ENCODE measurements around the gene GUCY2C. TPM values are rescaled to one million over a fixed set of nuclear protein-coding genes. Genes with fewer than 3 reads are reported as not detected.

GUCY2C gene
- total RNA-seq, 1 experiment from 2014 or later = not detected

DNA sequence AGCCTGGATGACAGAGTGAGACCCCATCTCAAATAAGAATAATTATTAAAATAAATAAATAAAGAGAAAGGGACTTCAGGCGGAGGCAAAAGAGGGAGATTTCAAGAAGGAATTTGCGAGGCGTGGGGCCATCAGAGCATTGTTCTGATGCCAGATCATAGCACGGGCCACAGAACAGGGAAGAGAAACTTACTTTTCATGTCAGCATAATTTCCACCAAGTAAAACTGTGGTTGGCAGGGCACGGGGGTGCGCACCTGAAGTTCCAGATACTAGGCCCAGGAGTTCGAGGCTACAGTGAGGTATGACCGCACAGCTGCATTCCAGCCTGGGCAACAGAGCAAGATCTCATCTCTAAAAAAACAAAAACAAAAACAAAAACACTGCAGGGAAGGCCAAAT, 117.8 kb downstream of the GUCY2C start:
- Histone ChIP-seq H3K9me3 (replicated peaks) (no peaks in the 10 kb centered on the region), H3K4me3 (no peak overlapping the region), H3K36me3 (no peaks in the 10 kb centered on the region; the same call in 1 of the 2 replicates), H3K4me1 (no peaks in the 10 kb centered on the region), H3K27me3 (no peaks in the 10 kb centered on the region), H3K27ac (no peak overlapping the region)
- no peak for DNase-seq

DNA sequence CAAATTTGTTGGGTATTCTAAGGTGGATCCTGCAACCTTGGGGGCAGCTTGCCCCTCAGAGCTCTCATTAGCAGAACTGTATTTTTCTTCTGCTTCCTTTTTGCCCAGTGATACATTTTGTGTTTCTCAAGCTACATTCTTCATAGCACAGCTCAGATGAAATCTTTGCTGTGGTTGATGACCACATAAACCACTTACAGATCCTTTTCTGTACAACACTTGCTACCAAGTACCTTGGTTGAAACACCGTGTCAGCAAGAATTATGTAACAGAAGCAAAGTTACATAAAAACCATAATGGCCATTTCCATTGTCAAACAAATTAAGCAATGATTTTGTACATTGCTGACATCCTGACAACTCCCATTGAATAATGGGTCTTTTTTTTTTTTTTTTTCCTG, 119.1 kb downstream of the GUCY2C start:
- no peaks in the 10 kb centered on the region for H3K4me1 ChIP-seq
- H3K4me3 ChIP-seq = no peak overlapping the region
- H3K9me3 ChIP-seq (replicated peaks) = no peaks in the 10 kb centered on the region
- H3K36me3 ChIP-seq = no peaks in the 10 kb centered on the region; the same call in 1 of the 2 replicates
- no peaks in the 10 kb centered on the region for H3K27me3 ChIP-seq
- no peak overlapping the region for H3K27ac ChIP-seq
- DNase-seq = no peak

DNA sequence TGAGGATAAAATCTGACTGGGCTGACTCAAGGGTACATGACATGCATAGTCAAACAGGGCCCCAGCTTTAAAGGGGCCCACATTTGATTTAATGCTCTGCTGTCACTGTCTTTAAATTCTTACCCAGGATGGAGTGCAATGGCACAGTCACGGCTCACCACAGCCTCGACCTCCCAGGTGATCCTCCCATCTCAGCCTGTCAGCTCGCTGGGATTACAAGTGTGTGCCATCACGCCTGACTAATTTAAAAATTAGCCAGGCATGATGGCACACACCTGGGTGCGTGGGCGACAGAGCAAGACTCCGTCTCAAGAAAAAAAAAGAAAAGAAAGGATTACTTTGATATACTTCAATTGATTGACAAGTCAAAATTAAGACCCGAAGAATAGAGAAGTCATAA, 119.5 kb downstream of the GUCY2C start:
- DNase-seq = no peak

DNA sequence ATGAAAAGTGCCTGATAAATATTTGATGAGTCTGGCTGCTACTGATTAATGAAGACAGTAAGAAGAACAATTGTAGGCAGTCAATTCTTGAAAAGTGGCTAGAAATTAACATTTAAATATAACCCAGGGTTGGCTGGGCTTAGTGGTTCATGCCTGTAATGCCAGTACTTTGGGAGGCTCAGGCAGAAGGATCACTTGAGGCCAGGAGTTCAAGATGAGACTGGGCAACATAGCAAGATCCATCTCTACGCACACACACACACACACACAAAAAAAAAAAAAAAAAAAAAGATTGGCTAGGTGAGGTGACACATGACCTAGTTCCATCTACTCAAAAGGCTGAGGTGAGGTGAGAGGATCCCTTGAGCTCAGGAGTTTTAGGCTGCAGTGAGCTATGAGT, 120.8 kb downstream of the GUCY2C start:
- Histone ChIP-seq H3K9me3 (replicated peaks) (no peaks in the 10 kb centered on the region), H3K4me1 (no peaks in the 10 kb centered on the region), H3K27ac (no peak overlapping the region), H3K27me3 (no peaks in the 10 kb centered on the region), H3K4me3 (no peak overlapping the region), H3K36me3 (no peaks in the 10 kb centered on the region; the same call in 1 of the 2 replicates)
- DNase-seq = no peak

More for the DNA sequence above, 119.5 kb downstream of the GUCY2C start:
- H3K9me3 ChIP-seq (replicated peaks) = no peaks in the 10 kb centered on the region
- no peaks in the 10 kb centered on the region for H3K4me1 ChIP-seq
- no peaks in the 10 kb centered on the region; the same call in 1 of the 2 replicates for H3K36me3 ChIP-seq
- H3K4me3 ChIP-seq = no peak overlapping the region
- no peaks in the 10 kb centered on the region for H3K27me3 ChIP-seq
- H3K27ac ChIP-seq = no peak overlapping the region

DNA sequence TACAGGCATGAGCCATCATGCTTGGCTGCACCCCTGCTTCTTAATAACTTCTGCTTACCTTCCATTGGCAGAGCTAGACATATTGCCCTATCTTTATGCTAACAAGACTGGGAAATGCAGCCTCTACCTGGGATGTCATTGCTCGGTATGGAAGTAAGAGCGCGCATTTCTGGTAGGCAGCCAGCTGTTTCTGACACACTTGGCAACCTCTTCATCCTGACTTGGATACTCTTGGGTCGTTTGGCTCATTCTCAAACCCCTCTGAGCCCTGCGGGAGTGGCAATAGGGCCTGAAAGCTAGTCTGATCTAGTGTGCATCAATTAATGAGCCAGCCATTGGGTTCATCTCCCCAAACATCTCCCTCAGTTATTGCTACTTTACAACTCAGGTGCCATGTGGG, 123.3 kb downstream of the GUCY2C start:
- H3K36me3 ChIP-seq = no peaks in the 10 kb centered on the region
- H3K9me3 ChIP-seq (replicated peaks) = no peaks in the 10 kb centered on the region
- H3K27me3 ChIP-seq = no peaks in the 10 kb centered on the region
- no peak overlapping the region for H3K27ac ChIP-seq
- H3K4me1 ChIP-seq = no peaks in the 10 kb centered on the region
- no peak for DNase-seq
- H3K4me3 ChIP-seq = no peak overlapping the region

DNA sequence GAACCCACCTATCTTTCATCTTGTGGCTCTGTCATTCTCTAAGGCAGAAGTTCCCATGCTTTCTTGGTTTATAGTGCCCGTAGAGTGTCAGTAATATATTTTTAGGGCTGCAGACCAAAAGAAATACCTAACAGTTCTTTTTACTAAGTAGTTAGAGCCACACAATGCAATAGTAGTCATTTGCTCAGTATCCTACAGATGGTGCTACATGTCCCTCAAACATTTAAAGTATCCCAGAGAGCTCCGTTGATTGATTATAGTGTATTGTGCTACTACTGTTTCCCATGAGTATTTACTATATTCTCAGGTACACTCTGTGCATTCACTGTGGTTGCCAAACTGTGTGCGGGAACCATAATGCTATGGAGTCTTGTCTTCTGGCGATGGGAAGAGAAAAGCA, 124.0 kb downstream of the GUCY2C start:
- no peak for DNase-seq
- Histone ChIP-seq H3K27ac (no peak overlapping the region), H3K9me3 (replicated peaks) (no peaks in the 10 kb centered on the region), H3K4me3 (no peak overlapping the region), H3K36me3 (no peaks in the 10 kb centered on the region), H3K4me1 (no peaks in the 10 kb centered on the region), H3K27me3 (no peaks in the 10 kb centered on the region)

DNA sequence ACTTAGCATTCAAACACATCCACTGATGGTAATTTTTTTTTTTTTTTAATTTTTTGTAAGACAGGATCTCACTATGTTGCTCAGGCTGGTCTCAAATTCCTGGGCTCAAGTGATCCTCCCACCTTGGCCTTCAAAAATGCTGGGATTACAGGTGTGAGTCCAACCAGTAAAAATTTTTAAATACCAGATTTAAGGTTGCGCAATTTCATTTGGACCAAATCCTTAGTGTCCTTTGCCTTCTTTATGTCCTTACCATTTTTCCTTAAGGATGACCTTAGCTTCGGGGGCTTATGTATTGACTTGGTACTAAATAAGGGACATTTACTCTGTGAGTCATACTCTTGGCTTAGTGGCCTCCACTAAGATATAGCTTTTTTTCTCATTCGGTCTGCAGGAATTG, 124.6 kb downstream of the GUCY2C start:
- no peak for DNase-seq
- H3K9me3 ChIP-seq (replicated peaks) = no peaks in the 10 kb centered on the region
- H3K4me1 ChIP-seq = no peaks in the 10 kb centered on the region
- no peaks in the 10 kb centered on the region for H3K27me3 ChIP-seq
- H3K36me3 ChIP-seq = no peaks in the 10 kb centered on the region
- H3K27ac ChIP-seq = no peak overlapping the region
- no peak overlapping the region for H3K4me3 ChIP-seq

DNA sequence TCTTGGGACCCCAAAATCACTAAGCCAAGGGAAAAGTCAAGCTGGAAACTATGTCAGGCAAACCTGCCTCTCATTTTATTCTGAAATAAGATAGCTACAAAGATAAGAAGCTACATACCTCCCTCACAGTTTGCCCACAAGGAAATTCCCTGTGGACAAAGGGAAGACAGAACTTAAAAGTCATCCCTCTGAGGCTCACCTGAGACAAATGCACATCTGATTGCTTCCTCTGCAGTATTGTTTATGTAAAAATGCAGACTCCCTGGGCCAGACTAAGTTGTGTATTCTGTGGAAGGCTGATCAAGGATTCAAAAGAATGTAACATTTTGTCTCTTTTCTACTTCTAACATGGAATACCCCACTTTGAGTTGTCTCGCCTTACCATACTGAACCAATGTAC, 126.2 kb downstream of the GUCY2C start:
- DNase-seq = no peak
- H3K27me3 ChIP-seq = no peaks in the 10 kb centered on the region
- H3K27ac ChIP-seq = no peak overlapping the region
- H3K9me3 ChIP-seq (replicated peaks) = no peaks in the 10 kb centered on the region
- no peak overlapping the region for H3K4me3 ChIP-seq
- no peaks in the 10 kb centered on the region for H3K36me3 ChIP-seq
- H3K4me1 ChIP-seq = no peaks in the 10 kb centered on the region

DNA sequence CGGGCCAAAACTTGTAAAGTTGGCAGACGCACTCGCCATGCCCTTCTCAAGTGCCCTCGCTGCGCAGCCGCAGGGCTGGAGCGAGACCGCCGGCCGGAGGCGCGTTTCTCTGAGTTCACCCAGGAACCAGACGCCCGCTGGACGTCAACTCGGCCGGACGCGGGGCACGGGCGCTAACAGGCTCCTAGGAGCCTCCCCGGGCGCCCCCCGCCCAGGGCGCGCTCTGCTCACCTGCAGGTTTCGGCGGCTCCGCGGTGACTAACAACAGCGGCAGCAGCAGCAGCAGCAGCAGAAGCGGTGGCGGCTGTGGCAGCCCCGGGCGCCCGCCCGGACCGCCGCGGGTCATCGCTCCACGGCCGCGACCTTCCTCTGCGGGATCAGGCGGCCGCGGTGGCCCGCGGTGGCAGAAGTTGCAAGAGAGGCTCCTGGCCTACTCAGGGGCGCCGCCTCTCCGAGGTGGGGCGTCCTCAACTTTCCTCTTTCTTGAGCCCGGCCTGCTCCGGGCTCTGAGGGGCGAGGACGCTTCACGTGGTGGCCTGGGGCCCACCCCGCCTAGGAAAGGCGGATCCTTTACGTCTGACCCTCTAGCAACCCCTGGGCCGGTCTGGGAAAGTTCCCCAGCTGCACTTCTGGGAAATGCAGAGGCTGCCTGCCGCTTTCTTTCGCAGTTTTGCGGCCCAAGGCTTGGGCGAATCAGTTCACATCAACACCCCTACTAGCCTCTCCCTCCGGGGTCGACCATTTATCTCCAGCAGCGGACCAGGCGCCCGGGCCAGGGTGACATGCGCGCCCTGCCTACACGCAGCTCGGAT, 128.8 kb downstream of the GUCY2C start, which contains the start of gene PLBD1:
PLBD1 (minus strand) TSS at position 533 of the 812 bp plus-strand sequence; CDS start at position 346, 187 bp downstream.
- no peak for DNase-seq
- Histone ChIP-seq H3K27me3 (no peaks in the 10 kb centered on the region), H3K4me3 (no peak within 1 kb of the TSS), H3K4me1 (no peaks in the 10 kb centered on the region), H3K9me3 (replicated peaks) (no peaks in the 10 kb centered on the region), H3K36me3 (no peaks in the 10 kb centered on the region), H3K27ac (no peak within 1 kb of the TSS)

DNA sequence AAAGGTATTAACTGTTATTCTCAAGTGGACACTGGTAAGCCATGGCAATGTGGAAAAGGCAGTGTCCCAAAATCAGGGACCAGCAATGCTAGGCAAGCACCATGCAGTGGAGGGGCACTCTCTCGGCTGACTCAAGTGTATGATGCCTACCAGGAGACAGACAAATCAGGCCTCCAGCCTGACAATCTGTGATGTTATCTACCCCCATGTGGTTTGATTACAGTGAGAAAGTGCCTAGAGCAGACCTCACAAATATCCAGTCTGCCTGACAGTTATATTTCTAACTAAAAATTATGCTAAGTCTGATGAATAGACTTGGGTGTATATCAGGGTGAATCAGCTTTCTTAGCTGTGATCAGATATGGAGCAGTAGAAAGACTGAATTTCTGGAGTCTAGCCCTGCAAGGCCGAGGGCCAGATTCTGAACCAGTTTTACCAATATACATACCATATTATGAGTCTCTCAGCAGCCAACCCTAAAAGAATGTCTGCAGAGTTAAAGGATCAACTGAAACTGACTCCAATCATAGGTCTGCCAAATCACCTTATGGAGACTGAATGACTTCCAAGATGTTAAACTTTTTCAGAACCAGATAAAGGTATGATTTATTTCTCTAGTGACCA, 132.0 kb downstream of the GUCY2C start:
- Histone ChIP-seq H3K36me3 (no peaks in the 10 kb centered on the region), H3K27me3 (no peaks in the 10 kb centered on the region), H3K4me3 (no peak overlapping the region), H3K4me1 (no peaks in the 10 kb centered on the region), H3K9me3 (replicated peaks) (no peaks in the 10 kb centered on the region), H3K27ac (no peak overlapping the region)
- DNase-seq = no peak

DNA sequence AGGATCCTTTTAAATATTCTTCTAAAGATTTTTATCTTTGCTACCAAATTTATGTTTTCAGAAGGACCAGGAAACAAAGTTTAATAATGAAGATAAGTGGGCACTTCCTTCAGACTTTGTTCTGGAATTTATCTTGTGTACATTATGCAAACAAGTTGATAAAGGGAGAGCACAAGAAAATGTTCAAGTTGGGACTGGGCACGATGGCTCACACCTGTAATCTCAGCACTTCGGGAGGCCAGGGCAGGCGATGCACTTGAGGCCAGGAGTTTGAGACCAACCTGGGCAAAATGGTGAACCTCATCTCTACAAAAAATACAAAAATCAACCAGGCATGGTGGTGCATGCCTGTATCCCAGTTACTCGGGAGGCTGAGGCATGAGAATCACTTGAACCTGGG, 133.4 kb downstream of the GUCY2C start:
- Histone ChIP-seq H3K27me3 (no peaks in the 10 kb centered on the region), H3K27ac (no peak overlapping the region), H3K36me3 (no peaks in the 10 kb centered on the region), H3K4me3 (no peak overlapping the region), H3K4me1 (no peaks in the 10 kb centered on the region), H3K9me3 (replicated peaks) (no peaks in the 10 kb centered on the region)
- no peak for DNase-seq

Other genes starting within 250 kb of the GUCY2C start
- not detected in 2 replicates for gene PLBD1, start 128.7 kb downstream of the GUCY2C start, total RNA-seq (2014; rRNA removed; shearing (Covaris generic))
- 50.6 and 65.1 TPM in 2 replicates for gene WBP11, start 106.9 kb upstream of the GUCY2C start, total RNA-seq (2014; rRNA removed; shearing (Covaris generic))
- 1.2 and 1.8 TPM in 2 replicates for gene C12orf60, start 107.1 kb upstream of the GUCY2C start, total RNA-seq (2014; rRNA removed; shearing (Covaris generic))
- not detected in 2 replicates for gene SMCO3, start 117.6 kb upstream of the GUCY2C start, total RNA-seq (2014; rRNA removed; shearing (Covaris generic))
- gene ART4, start 146.9 kb upstream of the GUCY2C start, total RNA-seq (2014; rRNA removed; shearing (Covaris generic)) = not detected in 2 replicates
- 2.8 and 3.2 TPM in 2 replicates for gene MGP, start 189.3 kb upstream of the GUCY2C start, total RNA-seq (2014; rRNA removed; shearing (Covaris generic))
- not detected in 2 replicates for gene ERP27, start 241.9 kb upstream of the GUCY2C start, total RNA-seq (2014; rRNA removed; shearing (Covaris generic))